GM08714 (cell line): ENCODE results near the gene CCNB2.
"Not testable (repeated sequence)": the region's sequence is repeated elsewhere in the genome, so short reads cannot be mapped to it uniquely, and the experiment has no call there.

Experiments used
- H3K4me3 ChIP-seq: fragments of 200-500 bp; sonication (Bioruptor generic); 2 replicates; pipeline ENCODE4 v1.5.1; 2014; ENCODE audit warnings: mild to moderate bottlenecking, low read length, inconsistent platforms
- ZNF274 ChIP-seq: IDR thresholded peaks from 2 replicates; pipeline ENCODE4 v1.6.1; 2012; ENCODE audit warnings: mild to moderate bottlenecking, low read depth, low read length

CCNB2 gene

GRCh38 chr15:59152694-59153450 is 47.9 kb downstream of the CCNB2 start:
- no peak for TF ChIP-seq ZNF274
- H3K4me3 ChIP-seq = no peak overlapping the region

DNA sequence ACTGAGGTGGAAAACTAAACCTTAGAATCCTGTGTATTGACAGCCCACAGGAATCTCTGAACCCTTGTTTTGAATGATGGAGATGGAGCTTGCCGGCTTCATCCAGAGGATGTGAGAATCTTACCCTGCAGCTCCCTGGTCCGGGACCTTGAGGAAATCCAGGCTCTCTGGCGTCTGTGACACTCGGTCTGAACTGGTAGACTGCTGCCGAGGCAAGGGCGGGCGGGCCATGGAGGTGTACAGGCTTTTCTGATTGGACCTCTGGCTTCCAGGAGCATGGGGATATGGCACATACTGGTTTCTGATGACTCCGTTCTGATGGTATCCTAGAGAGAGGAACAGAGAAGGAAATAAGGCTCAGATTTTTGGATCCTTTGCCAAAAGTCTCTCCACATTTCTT is 48.5 kb downstream of the CCNB2 start:
- no peak for TF ChIP-seq ZNF274
- no peak overlapping the region for H3K4me3 ChIP-seq

DNA sequence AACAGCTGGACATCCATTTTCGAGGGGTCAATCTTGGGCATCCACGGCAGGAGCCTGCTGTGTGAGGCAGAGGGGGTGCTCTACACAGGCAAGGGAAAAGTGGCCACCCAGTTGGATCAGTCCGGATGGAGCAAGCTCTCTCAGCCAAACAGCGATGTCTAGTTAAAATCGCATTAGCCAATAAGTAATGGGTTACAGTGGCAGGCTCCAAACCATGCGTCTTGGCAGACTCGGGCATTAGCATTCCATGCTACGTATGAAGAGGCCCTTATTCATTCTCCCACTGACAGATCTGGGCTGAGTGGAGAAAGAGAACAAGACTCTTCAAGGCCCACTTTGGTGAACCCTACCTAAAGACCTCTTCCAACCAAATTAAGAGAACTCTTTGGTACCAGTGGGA is 49.3 kb downstream of the CCNB2 start:
- no peak overlapping the region for H3K4me3 ChIP-seq
- no peak for TF ChIP-seq ZNF274

DNA sequence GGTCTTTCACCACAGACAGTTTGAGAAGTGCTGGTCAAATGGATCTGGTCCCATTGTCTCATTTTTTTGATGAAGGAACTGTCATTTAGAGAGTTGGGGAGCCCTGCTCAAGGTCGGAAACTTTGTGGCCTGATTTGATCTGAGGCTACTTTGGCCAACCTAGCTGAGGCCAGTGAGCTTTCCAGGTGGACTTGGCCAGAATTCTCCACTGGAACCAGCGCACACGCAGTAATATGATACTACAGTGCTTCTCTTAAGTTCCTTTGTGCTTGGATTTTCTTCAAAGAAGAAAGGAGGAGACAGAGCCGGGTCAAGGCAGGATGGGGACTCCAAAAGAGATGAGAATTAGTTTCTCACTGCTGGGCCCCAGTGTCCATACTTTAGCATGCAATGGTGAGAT is 50.5 kb downstream of the CCNB2 start:
- no peak for TF ChIP-seq ZNF274
- H3K4me3 ChIP-seq = no peak overlapping the region

DNA sequence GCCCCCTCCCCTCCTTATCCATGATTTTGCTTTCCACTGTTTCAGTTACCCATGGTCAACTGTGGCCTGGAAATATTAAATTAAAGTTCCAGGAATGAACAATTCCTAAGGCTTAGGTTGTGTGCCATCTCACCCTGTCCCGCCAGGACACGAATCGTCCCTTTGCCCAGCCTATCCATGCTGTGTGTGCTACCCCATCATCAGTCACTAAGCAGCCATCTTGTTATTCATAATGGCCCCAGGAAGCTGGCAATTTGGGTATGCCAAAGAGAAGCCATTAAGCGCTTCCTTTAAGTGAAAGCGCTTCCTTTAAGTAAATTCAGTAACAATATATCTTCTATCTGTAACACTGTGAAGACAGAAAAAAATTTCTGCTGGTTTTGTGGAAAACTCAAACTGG is 52.5 kb downstream of the CCNB2 start:
- H3K4me3 ChIP-seq = no peak overlapping the region
- TF ChIP-seq ZNF274 = no peak

GRCh38 chr15:59157840-59158700 is 53.1 kb downstream of the CCNB2 start:
- H3K4me3 ChIP-seq = no peak overlapping the region
- no peak for TF ChIP-seq ZNF274

- no peak overlapping the region for H3K4me3 ChIP-seq
- no peak for TF ChIP-seq ZNF274
These were observed 53.7 kb downstream of the CCNB2 start for GRCh38 chr15:59158701-59159034.

DNA sequence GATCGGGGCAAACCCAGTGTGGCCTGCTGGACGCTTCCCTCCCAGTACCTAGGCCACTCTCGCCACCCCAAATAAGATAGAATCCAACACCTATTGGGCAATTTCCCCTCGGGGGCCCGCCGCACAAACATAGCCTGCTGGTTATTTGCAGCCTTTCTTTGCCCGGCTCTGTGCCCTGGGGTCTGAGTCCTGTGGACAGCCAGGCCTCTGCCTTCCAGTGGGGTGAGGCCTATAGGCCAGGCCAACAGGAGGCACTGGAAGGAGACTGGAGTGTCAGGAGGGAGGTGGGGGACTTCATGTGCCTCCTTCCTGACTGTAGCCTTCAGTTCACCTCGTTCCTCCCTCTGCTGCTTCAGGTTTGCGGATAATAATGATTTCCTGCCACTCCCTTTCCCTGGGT is 54.3 kb downstream of the CCNB2 start:
- no peak overlapping the region for H3K4me3 ChIP-seq
- no peak for TF ChIP-seq ZNF274

- no peak overlapping the region for H3K4me3 ChIP-seq
- TF ChIP-seq ZNF274 = no peak
These were observed 56.1 kb downstream of the CCNB2 start for GRCh38 chr15:59160880-59161593.

GRCh38 chr15:59162080-59162479 is 57.1 kb downstream of the CCNB2 start:
- not testable (repeated sequence) for H3K4me3 ChIP-seq

- no peak for TF ChIP-seq ZNF274
- H3K4me3 ChIP-seq = no peak overlapping the region
These were observed 60.8 kb downstream of the CCNB2 start for GRCh38 chr15:59165726-59166125.

GRCh38 chr15:59166166-59166565 is 61.2 kb downstream of the CCNB2 start:
- no peak overlapping the region for H3K4me3 ChIP-seq
- TF ChIP-seq ZNF274 = no peak

- no peak for TF ChIP-seq ZNF274
- H3K4me3 ChIP-seq = no peak overlapping the region
These were observed 61.8 kb downstream of the CCNB2 start for GRCh38 chr15:59166601-59167265.

GRCh38 chr15:59168536-59168935 is 63.6 kb downstream of the CCNB2 start:
- no peak overlapping the region for H3K4me3 ChIP-seq
- TF ChIP-seq ZNF274 = no peak
